IMR-90 (cell line): ENCODE data around the gene MORN5. TPM values are rescaled to one million over a fixed set of nuclear protein-coding genes. Genes with fewer than 3 reads are reported as not detected.

Experiments
- ATAC-seq: fragments of 200-7000 bp; cut with Tn5 transposase; 2 replicates; pipeline ENCODE4 v1.9.1; 2020; ENCODE audit warnings: low read depth, mild to moderate bottlenecking, moderate library complexity
- BruUV-seq: library from RNA; stranded (reverse); fragments of 400-500 nt; replicated peaks from 2 replicates; lab custom pipeline; 2021; lab: Mats Ljungman, UMichigan
- CTCF ChIA-PET: fragments of 300-600 bp; formaldehyde crosslinking; extraction: SDS; loops from one replicate; lab custom pipeline; 2021; ENCODE audit warnings: antibody characterized with exemption; lab: Yijun Ruan, JAX
- POLR2A ChIA-PET: fragments of 300-600 bp; sonication (Branson Sonifier 250); formaldehyde crosslinking; loops from one replicate; lab custom pipeline; 2022; ENCODE audit warnings: antibody characterized with exemption; ENCODE audit not compliant: unreplicated experiment; lab: Charles Lee
- DNase-seq: peaks from one replicate; pipeline ENCODE4 v3.0.0; 2013
- H2AFZ ChIP-seq: replicated peaks from 2 replicates; pipeline ENCODE3; 2013; ENCODE audit warnings: low read length, mild to moderate bottlenecking; ENCODE audit not compliant: poor library complexity
- H2AK5ac ChIP-seq: 2 replicates; pipeline ENCODE4 v1.6.1; 2013; ENCODE audit warnings: low read depth, low read length, inconsistent platforms
- H2AK9ac ChIP-seq: replicated peaks from 2 replicates; pipeline ENCODE3; 2013; ENCODE audit warnings: mild to moderate bottlenecking, low read depth, low read length, moderate library complexity; ENCODE audit not compliant: poor library complexity
- H2BK120ac ChIP-seq: 2 replicates; pipeline ENCODE4 v1.6.1; 2013; ENCODE audit warnings: low read depth, low read length, inconsistent platforms
- H2BK15ac ChIP-seq: 3 replicates; pipeline ENCODE4 v1.6.1; 2013; ENCODE audit warnings: low read depth, low read length, inconsistent platforms
- H2BK20ac ChIP-seq: 2 replicates; pipeline ENCODE4 v1.6.1; 2013; ENCODE audit warnings: low read depth, mild to moderate bottlenecking, inconsistent platforms, low read length, moderate library complexity
- H2BK5ac ChIP-seq: 2 replicates; pipeline ENCODE4 v1.6.1; 2013; ENCODE audit warnings: mild to moderate bottlenecking, low read depth, low read length, inconsistent platforms; ENCODE audit not compliant: poor library complexity, severe bottlenecking
- H3K14ac ChIP-seq: replicated peaks from 2 replicates; pipeline ENCODE4 v1.6.1; 2013; ENCODE audit warnings: low read depth, low read length, inconsistent platforms
- H3K18ac ChIP-seq: 2 replicates; pipeline ENCODE4 v1.6.1; 2013; ENCODE audit warnings: low read depth, low read length, control low read depth
- H3K23ac ChIP-seq: 2 replicates; pipeline ENCODE4 v1.6.1; 2013; ENCODE audit warnings: low read depth, low read length, inconsistent platforms
- H3K27ac ChIP-seq: 2 replicates; pipeline ENCODE4 v1.5.1; 2013; ENCODE audit warnings: mild to moderate bottlenecking, control low read depth, low read length; ENCODE audit not compliant: insufficient read depth
- H3K27me3 ChIP-seq: 2 replicates; pipeline ENCODE4 v1.6.1; 2013; ENCODE audit warnings: low read length; ENCODE audit not compliant: control insufficient read depth, insufficient read depth
- H3K36me3 ChIP-seq: 2 replicates; pipeline ENCODE4 v1.6.1; 2013; ENCODE audit warnings: low read length, mixed read lengths; ENCODE audit not compliant: control insufficient read depth, insufficient read depth
- H3K4ac ChIP-seq: 2 replicates; pipeline ENCODE4 v1.6.1; 2013; ENCODE audit warnings: low read depth, low read length, inconsistent platforms
- H3K4me1 ChIP-seq: 2 replicates; pipeline ENCODE4 v1.6.1; 2013; ENCODE audit warnings: low read length, mixed read lengths; ENCODE audit not compliant: control insufficient read depth, insufficient read depth
- H3K4me2 ChIP-seq: 2 replicates; pipeline ENCODE4 v1.6.1; 2013; ENCODE audit warnings: low read depth, mild to moderate bottlenecking, control low read depth, low read length, moderate library complexity
- H3K4me3 ChIP-seq: 2 replicates; pipeline ENCODE4 v1.5.1; 2013; ENCODE audit warnings: low read depth, mild to moderate bottlenecking, control low read depth, low read length, moderate library complexity; ENCODE audit not compliant: insufficient read depth
- H3K56ac ChIP-seq: 2 replicates; pipeline ENCODE4 v1.6.1; 2013; ENCODE audit warnings: low read length, inconsistent platforms; ENCODE audit not compliant: insufficient read depth; ENCODE audit errors: extremely low read depth
- H3K79me1 ChIP-seq, 2 experiments: 2 replicates each; pipeline ENCODE4 v1.6.1; 2013; ENCODE audit warnings: low read length in 2 of 2, inconsistent platforms in 1 of 2, low read depth in 1 of 2
- H3K9ac ChIP-seq: 2 replicates; pipeline ENCODE4 v1.6.1; 2013; ENCODE audit warnings: low read depth, low read length, control low read depth
- H3K9me1 ChIP-seq: 2 replicates; pipeline ENCODE4 v1.6.1; 2013; ENCODE audit warnings: low read length, inconsistent platforms; ENCODE audit not compliant: insufficient read depth
- H3K9me3 ChIP-seq: 2 replicates; pipeline ENCODE4 v1.6.1; 2013; ENCODE audit warnings: low read length; ENCODE audit not compliant: control insufficient read depth, insufficient read depth
- H4K20me1 ChIP-seq: 2 replicates; pipeline ENCODE4 v1.6.1; 2013; ENCODE audit warnings: low read length, inconsistent platforms; ENCODE audit not compliant: insufficient read depth
- H4K5ac ChIP-seq: 2 replicates; pipeline ENCODE4 v1.6.1; 2013; ENCODE audit warnings: mild to moderate bottlenecking, low read depth, low read length, control low read depth
- H4K8ac ChIP-seq, 2 experiments: 2 replicates each; pipeline ENCODE4 v1.6.1; 2013; ENCODE audit warnings: low read depth in 2 of 2, low read length in 2 of 2, control low read depth in 1 of 2, inconsistent platforms in 1 of 2
- H4K91ac ChIP-seq: 2 replicates; pipeline ENCODE4 v1.6.1; 2013; ENCODE audit warnings: low read depth, low read length, inconsistent platforms; ENCODE audit not compliant: insufficient read depth
- FOS ChIP-seq: fragments of 150-350 bp; IDR thresholded peaks from 2 replicates; pipeline ENCODE4 v1.6.1; 2016; ENCODE audit warnings: low read depth, low read length
- RCOR1 ChIP-seq: IDR thresholded peaks from 2 replicates; pipeline ENCODE4 v1.6.1; 2012; ENCODE audit warnings: mild to moderate bottlenecking, low read length, improper control_type of control experiment; ENCODE audit not compliant: insufficient replicate concordance
- WGBS, 2 experiments: methylation state at CpG; one replicate each; pipeline versions ENCODE4 v1.1.5 to v1.1.7; 2013; ENCODE audit warnings: missing lambda C conversion rate in 2 of 2; ENCODE audit not compliant: insufficient read length in 1 of 2; ENCODE audit errors: extremely low coverage in 2 of 2; 5-methylcytosine and 5-hydroxymethylcytosine counted together
- dilution Hi-C: fragments of 300-500 bp; cut with HindIII; formaldehyde crosslinking; loops from one replicate; pipeline ENCODE4 v1.14.3; 2018; ENCODE audit warnings: low sequenced_read_pairs; ENCODE audit not compliant: unreplicated experiment
- in situ Hi-C: fragments of 300-500 bp; cut with MboI; formaldehyde crosslinking; loops from 3 replicates; pipeline ENCODE4 v1.14.3; 2019; ENCODE audit warnings: low sequenced_read_pairs, inconsistent platforms, mixed read lengths
- intact Hi-C: fragments of 100-400 bp; cut with micrococcal nuclease; formaldehyde crosslinking; loops from 2 replicates; pipeline ENCODE4 v1.10.0; 2022
- polyA plus RNA-seq, 3 experiments: library from polyadenylated mRNA; depleted of rRNA; stranded (reverse); fragments of >200 nt; gene quantifications; 2 replicates each; pipeline ENCODE4 v1.2.3, GENCODE V29; 2012; ENCODE audit warnings: low replicate concordance in 1 of 3
- total RNA-seq: library from RNA; depleted of rRNA; stranded (reverse); fragments of >200 nt; gene quantifications from 2 replicates; pipeline ENCODE4 v1.2.3, GENCODE V29; 2012

MORN5 gene
- total and polyA plus RNA-seq, 2 of the 4 experiments (the other 2 are of a cell fraction): not detected

DNA sequence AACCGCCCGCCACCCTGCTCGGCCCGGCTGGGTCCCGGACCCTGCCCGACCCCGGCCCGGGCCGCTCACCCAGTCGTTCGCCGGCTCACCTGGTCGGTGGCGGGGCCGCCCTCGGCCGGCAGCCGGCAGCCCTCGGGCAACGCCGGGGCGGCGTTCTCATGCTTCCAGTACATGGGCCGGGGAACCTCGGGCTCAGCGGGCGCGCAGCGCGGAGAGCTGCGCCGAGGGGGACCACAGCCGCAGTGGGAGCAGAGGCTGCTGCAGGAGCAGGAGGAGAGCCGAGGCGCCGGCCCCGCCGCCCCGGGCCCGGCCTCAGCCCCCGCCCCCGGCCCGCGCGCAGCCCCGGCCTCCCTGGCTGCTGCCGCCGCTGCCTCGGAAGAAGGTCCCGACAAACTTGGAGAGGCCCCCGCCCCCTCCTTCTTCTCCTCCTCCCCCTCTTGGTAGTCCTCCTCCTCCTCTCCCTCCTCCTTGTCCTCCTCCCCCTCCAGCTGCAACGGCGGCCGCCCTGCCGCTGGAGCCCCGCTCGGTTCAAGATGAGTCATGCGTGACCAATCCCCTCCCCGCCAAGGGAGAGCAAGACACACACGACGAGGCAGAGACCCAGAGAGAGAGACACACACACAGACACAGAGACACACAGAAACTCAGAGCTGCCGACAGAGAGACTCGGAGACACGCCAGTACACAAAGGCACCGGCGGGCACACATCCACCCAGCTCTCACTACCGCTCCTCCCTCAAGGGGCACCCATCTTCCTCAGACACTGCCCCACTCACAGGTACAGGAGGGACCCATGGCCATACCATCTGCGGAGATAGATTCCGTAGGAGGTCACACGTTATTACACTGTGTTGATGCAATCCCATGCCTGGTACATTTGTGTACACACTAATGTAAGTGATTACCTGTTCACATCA is 69.1 kb downstream of the MORN5 start, which contains the start of gene LHX6:
Gene LHX6 (minus strand): TSS at position 390 of the 917 bp plus-strand sequence. CDS start 217 bp downstream, at position 173.
- ChIA-PET POLR2A (no interaction called here), CTCF (no interaction called here)
- no peak within 1 kb of the TSS for H3K9ac ChIP-seq
- no peak within 1 kb of the TSS for H3K4ac ChIP-seq
- H2AK9ac ChIP-seq: peak within 1 kb of the TSS; percentile 71
- H3K27me3 ChIP-seq: peaks cover 87% of the 10 kb centered on the region
- H3K14ac ChIP-seq: no peak within 1 kb of the TSS
- no peak within 1 kb of the TSS; the same call in 1 of the 2 replicates for H2BK20ac ChIP-seq
- no peak within 1 kb of the TSS for H2BK120ac ChIP-seq
- H3K9me1 ChIP-seq: peaks cover 4% of the 10 kb centered on the region; the same call in 1 of the 2 replicates
- no peaks in the 10 kb centered on the region for H3K36me3 ChIP-seq
- 0 out of 2 replicates have a peak within 1 kb of the TSS, but pooled peaks have one; percentile 44 for H2AK5ac ChIP-seq
- H2BK15ac ChIP-seq: no peak within 1 kb of the TSS
- H3K56ac ChIP-seq: no peak within 1 kb of the TSS
- no peak within 1 kb of the TSS for H3K18ac ChIP-seq
- peak within 1 kb of the TSS; percentile 73 for H3K4me2 ChIP-seq
- H3K4me1 ChIP-seq: no peaks in the 10 kb centered on the region; the same call in 1 of the 2 replicates
- H4K20me1 ChIP-seq: peaks cover 12% of the 10 kb centered on the region; the same call in 1 of the 2 replicates
- H3K79me1 ChIP-seq: no peaks in the 10 kb centered on the region
- no peak within 1 kb of the TSS; the same call in none of the 2 replicates for H3K4me3 ChIP-seq
- no peak within 1 kb of the TSS for H3K27ac ChIP-seq
- DNase-seq (peak; percentile 47), ATAC-seq (peak; percentile 74)
- no peak within 1 kb of the TSS for H4K5ac ChIP-seq
- BruUV-seq: no TSS peak
- peak within 1 kb of the TSS; percentile 80 for H2AFZ ChIP-seq
- no peak within 1 kb of the TSS for H4K91ac ChIP-seq
- no peak within 1 kb of the TSS; a peak in 1 of 4 replicates for H4K8ac ChIP-seq
- no peak for TF ChIP-seq RCOR1
- peak; percentile 60 for TF ChIP-seq FOS
- H2BK5ac ChIP-seq: no peak within 1 kb of the TSS
- WGBS, 2 experiments: 0% methylated on average over 29 of the region's 70 CpGs; no CpG with 5 or more reads in 1 of the 2 experiments
- H3K9me3 ChIP-seq: peaks cover 2% of the 10 kb centered on the region; the same call in 1 of the 2 replicates
- dilution Hi-C loops: no loop called here
- intact Hi-C loops: no loop called here
- in situ Hi-C loops: no loop called here
- 0 out of 2 replicates have a peak within 1 kb of the TSS, but pooled peaks have one; percentile 23 for H3K23ac ChIP-seq
